Fibroblast of lung (primary cell): ENCODE data around the gene RETREG1. TPM values are rescaled to one million over a fixed set of nuclear protein-coding genes. Genes with fewer than 3 reads are reported as not detected.

Experiments
- DNase-seq, 2 donors: peaks; one replicate each; pipeline versions ENCODE4 v3.0.0 to v3.0.0-alpha.2; 2010; ENCODE audit warnings: low read depth in 2 of 2
- H2AFZ ChIP-seq: 2 replicates; pipeline ENCODE4 v1.5.1; 2012; ENCODE audit warnings: low read length, control low read depth, inconsistent platforms
- H3K27ac ChIP-seq: 2 replicates; pipeline ENCODE4 v1.5.1; 2011; ENCODE audit warnings: low read length, control low read depth; ENCODE audit not compliant: insufficient read depth
- H3K27me3 ChIP-seq: 2 replicates; pipeline ENCODE4 v1.5.1; 2011; ENCODE audit warnings: mild to moderate bottlenecking, low read length; ENCODE audit not compliant: control insufficient read depth, insufficient read depth
- H3K36me3 ChIP-seq: 2 replicates; pipeline ENCODE4 v1.5.1; 2011; ENCODE audit warnings: low read length; ENCODE audit not compliant: control insufficient read depth, insufficient read depth
- H3K4me1 ChIP-seq: 2 replicates; pipeline ENCODE4 v1.5.1; 2011; ENCODE audit warnings: low read length; ENCODE audit not compliant: control insufficient read depth, insufficient read depth; ENCODE audit errors: extremely low read depth
- H3K4me2 ChIP-seq: 2 replicates; pipeline ENCODE4 v1.5.1; 2011; ENCODE audit warnings: low read length, control low read depth; ENCODE audit not compliant: insufficient read depth; ENCODE audit errors: extremely low read depth
- H3K4me3 ChIP-seq, 4 experiments: fragments of 200-600 bp in 1 of 4; sonication (generic) in 1 of 4; replicated peaks in 1 of 4; 2 replicates each; pipeline ENCODE4 v1.5.1; 2011 to 2016; ENCODE audit warnings: low read length in 4 of 4, low read depth in 3 of 4, mild to moderate bottlenecking in 3 of 4, control low read depth in 2 of 4, inconsistent platforms in 1 of 4, mixed read lengths in 1 of 4; ENCODE audit not compliant: insufficient read depth in 1 of 4; ENCODE audit errors: control extremely low read depth in 1 of 4
- H3K79me2 ChIP-seq: 2 replicates; pipeline ENCODE4 v1.5.1; 2012; ENCODE audit warnings: mild to moderate bottlenecking, low read length, inconsistent platforms; ENCODE audit not compliant: control insufficient read depth, insufficient read depth
- H3K9ac ChIP-seq: 2 replicates; pipeline ENCODE4 v1.5.1; 2011; ENCODE audit warnings: mild to moderate bottlenecking, low read length, control low read depth; ENCODE audit not compliant: insufficient read depth
- H3K9me3 ChIP-seq: 2 replicates; pipeline ENCODE4 v1.5.1; 2012; ENCODE audit warnings: low read depth, low read length; ENCODE audit not compliant: control insufficient read depth, insufficient read depth
- H4K20me1 ChIP-seq: 2 replicates; pipeline ENCODE4 v1.5.1; 2011; ENCODE audit warnings: low read length; ENCODE audit not compliant: control insufficient read depth, insufficient read depth; ENCODE audit errors: extremely low read depth
- CTCF ChIP-seq, 2 donors: IDR thresholded peaks in 1 of 2; conservative IDR thresholded peaks in 1 of 2; 1 replicate in 1 of 2; 2 replicates in 1 of 2; pipeline ENCODE4 v1.5.1; 2011 to 2012; ENCODE audit warnings: low read length in 2 of 2, control low read depth in 1 of 2, inconsistent platforms in 1 of 2, low read depth in 1 of 2, mild to moderate bottlenecking in 1 of 2
- EZH2 ChIP-seq: IDR thresholded peaks from 2 replicates; pipeline ENCODE4 v1.5.1; 2012; ENCODE audit warnings: low read length, control low read depth, mild to moderate bottlenecking; ENCODE audit errors: missing control alignments
- polyA plus RNA-seq, 2 donors: library from polyadenylated mRNA; depleted of rRNA in 1 of 2; stranded (reverse) in 1 of 2; unstranded in 1 of 2; fragments of >200 nt; gene quantifications; 2 replicates each; pipeline ENCODE4 v1.2.1, GENCODE V29; 2011 to 2012; ENCODE audit warnings: missing spikeins in 1 of 2
- total RNA-seq: library from RNA; depleted of rRNA; stranded (reverse); fragments of >200 nt; gene quantifications from 2 replicates; pipeline ENCODE4 v1.2.1, GENCODE V29; 2014

RETREG1 gene
- total and polyA plus RNA-seq, 2 donors (not counting 1 experiment from before 2014, with no cell fraction given) = 0.41 to 0.99 TPM

GRCh38 chr5:16557477-16557876 lies 59.3 kb downstream of the RETREG1 start:
- Histone ChIP-seq H3K9me3 (no peaks in the 10 kb centered on the region), H3K4me1 (no peaks in the 10 kb centered on the region), H2AFZ (no peak overlapping the region), H3K4me2 (no peak overlapping the region), H3K79me2 (no peaks in the 10 kb centered on the region), H3K9ac (no peak overlapping the region), H4K20me1 (no peaks in the 10 kb centered on the region), H3K4me3 (no peak overlapping the region), H3K27me3 (no peaks in the 10 kb centered on the region), H3K36me3 (no peaks in the 10 kb centered on the region), H3K27ac (no peak overlapping the region)
- DNase-seq = no peak
- TF ChIP-seq EZH2 = no peak
- TF ChIP-seq CTCF (conservative IDR thresholded peaks at IDR 0.05 in 1 of 2, IDR thresholded peaks at IDR 0.05 in 1 of 2; ENCODE audit: low read depth in 1 of 2, low read length in 2 of 2) = no peak

DNA sequence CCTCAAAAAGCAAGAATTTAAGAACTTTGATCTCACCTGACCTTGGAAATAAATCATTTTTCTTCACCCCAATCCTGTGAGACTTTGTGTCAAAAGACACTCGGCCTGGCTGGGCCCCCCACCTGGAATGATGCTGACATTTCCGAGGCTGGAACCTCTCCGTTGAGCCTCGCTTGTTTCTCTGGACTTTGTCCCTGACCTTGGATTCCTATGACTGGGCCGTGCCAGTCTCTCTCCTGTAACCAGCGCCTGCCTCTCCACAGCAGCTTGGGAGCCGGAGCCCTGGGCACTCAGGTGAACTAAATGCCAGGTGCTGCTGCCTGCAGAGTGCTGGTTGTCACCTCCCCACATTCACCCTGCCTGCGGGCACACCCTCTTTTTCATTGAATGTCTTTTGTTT lies 62.7 kb downstream of the RETREG1 start:
- H3K4me1 ChIP-seq = no peaks in the 10 kb centered on the region
- H3K79me2 ChIP-seq = no peaks in the 10 kb centered on the region
- no peak overlapping the region for H3K9ac ChIP-seq
- no peaks in the 10 kb centered on the region for H3K27me3 ChIP-seq
- H3K4me3 ChIP-seq = no peak overlapping the region
- H3K27ac ChIP-seq = no peak overlapping the region
- H4K20me1 ChIP-seq = no peaks in the 10 kb centered on the region
- no peaks in the 10 kb centered on the region for H3K36me3 ChIP-seq
- no peaks in the 10 kb centered on the region for H3K9me3 ChIP-seq
- no peak for TF ChIP-seq CTCF (conservative IDR thresholded peaks at IDR 0.05 in 1 of 2, IDR thresholded peaks at IDR 0.05 in 1 of 2; ENCODE audit: low read depth in 1 of 2, low read length in 2 of 2)
- TF ChIP-seq EZH2 = no peak
- H2AFZ ChIP-seq = no peak overlapping the region
- H3K4me2 ChIP-seq = no peak overlapping the region
- no peak for DNase-seq

- TF ChIP-seq EZH2 = no peak
- TF ChIP-seq CTCF (conservative IDR thresholded peaks at IDR 0.05 in 1 of 2, IDR thresholded peaks at IDR 0.05 in 1 of 2; ENCODE audit: low read depth in 1 of 2, low read length in 2 of 2) = peak; percentile 94 to 95
- DNase-seq = peak; percentile 57 to 58
- Histone ChIP-seq H3K9me3 (no peaks in the 10 kb centered on the region), H3K4me1 (no peaks in the 10 kb centered on the region), H3K4me3 (no peak overlapping the region), H3K27me3 (no peaks in the 10 kb centered on the region), H3K9ac (no peak overlapping the region), H2AFZ (no peak overlapping the region), H3K4me2 (no peak overlapping the region), H3K36me3 (no peaks in the 10 kb centered on the region), H4K20me1 (no peaks in the 10 kb centered on the region), H3K79me2 (no peaks in the 10 kb centered on the region), H3K27ac (no peak overlapping the region)
These were observed 64.0 kb downstream of the RETREG1 start for GRCh38 chr5:16552666-16553343.
